Transverse colon (tissue), 4 donors: ENCODE data around the gene PPP2R1B. TPM values are rescaled to one million over a fixed set of nuclear protein-coding genes. Genes with fewer than 3 reads are reported as not detected.

Experiments used
- DNase-seq: peaks from one replicate; pipeline ENCODE4 v3.0.0-alpha.2; 2019
- H3K27ac ChIP-seq, 4 donors: fragments of 200-600 bp; sonication (generic); 2 replicates each; pipeline ENCODE4 v1.5.1; 2016 to 2018; ENCODE audit warnings: inconsistent platforms in 4 of 4
- H3K27me3 ChIP-seq: fragments of 200-600 bp; sonication (generic); 2 replicates; pipeline ENCODE4 v1.5.1; 2017; ENCODE audit warnings: inconsistent platforms
- H3K36me3 ChIP-seq, 4 donors: fragments of 200-600 bp; sonication (generic); 2 replicates each; pipeline ENCODE4 v1.5.1; 2017 to 2019; ENCODE audit warnings: inconsistent platforms in 4 of 4
- H3K4me1 ChIP-seq, 4 donors: fragments of 200-600 bp; sonication (generic); 2 replicates each; pipeline ENCODE4 v1.5.1; 2017 to 2020; ENCODE audit warnings: inconsistent platforms in 4 of 4
- H3K4me3 ChIP-seq, 4 donors: fragments of 200-600 bp; sonication (generic); 1 replicate in 1 of 4; 2 replicates in 3 of 4; pipeline versions ENCODE4 v1.5.1 to v1.6.1; 2017 to 2019; ENCODE audit warnings: inconsistent platforms in 4 of 4
- H3K9me3 ChIP-seq, 2 donors: fragments of 200-600 bp; sonication (generic); 2 replicates each; pipeline ENCODE4 v1.5.1; 2017 to 2019; ENCODE audit warnings: inconsistent platforms in 2 of 2
- EP300 ChIP-seq: sonication (generic); formaldehyde crosslinking; IDR thresholded peaks from one replicate; pipeline ENCODE4 v1.6.1; 2017; ENCODE audit warnings: antibody characterized with exemption, low read depth
- POLR2A ChIP-seq: fragments of 450-650 bp; IDR thresholded peaks from one replicate; pipeline ENCODE4 v1.6.1; 2016; ENCODE audit warnings: antibody characterized with exemption, mild to moderate bottlenecking, moderate library complexity
- POLR2AphosphoS5 ChIP-seq, 3 donors: sonication (generic); formaldehyde crosslinking; IDR thresholded peaks; one replicate each; pipeline ENCODE4 v1.6.1; 2016; ENCODE audit warnings: antibody characterized with exemption in 3 of 3
- WGBS, 2 donors: methylation state at CpG; one replicate each; pipeline ENCODE4 v1.1.5; 2018; ENCODE audit warnings: low coverage in 1 of 2; 5-methylcytosine and 5-hydroxymethylcytosine counted together
- in situ Hi-C, 4 donors: fragments of 200-750 bp; cut with MboI; loops; one replicate each; pipeline versions ENCODE4 v1.15.0 to v1.15.1; 2017; ENCODE audit warnings: low sequenced_read_pairs in 3 of 4, low pct_ligation_motif_present in 1 of 4, low pct_unique_long_range_greater_than_20kb in 1 of 4
- intact Hi-C: fragments of 100-400 bp; cut with DNase I; formaldehyde crosslinking; loops from one replicate; pipeline ENCODE4 v1.15.1; 2023; ENCODE audit warnings: low total_unique reads
- total RNA-seq, 4 donors: library from RNA; depleted of rRNA; stranded (reverse); fragments of >200 nt; gene quantifications; one replicate each; pipeline ENCODE4 v1.1.0, GENCODE V29; 2016
- TF ChIP-seq, protein P1 (sequence below), 5 experiments: fragments of 200-600 bp in 3 of 5; fragments of 450-650 bp in 2 of 5; sonication (generic) in 3 of 5; IDR thresholded peaks; 1 replicate in 2 of 5; 2 replicates in 3 of 5; pipeline ENCODE4 v1.5.1; 2016 to 2017; ENCODE audit warnings: antibody characterized with exemption in 5 of 5, inconsistent platforms in 3 of 5, mild to moderate bottlenecking in 2 of 5, moderate library complexity in 1 of 5

Gene PPP2R1B
- total RNA-seq, 4 donors from 2014 or later: 28.1 to 55.5 (median 41.5) TPM

DNA sequence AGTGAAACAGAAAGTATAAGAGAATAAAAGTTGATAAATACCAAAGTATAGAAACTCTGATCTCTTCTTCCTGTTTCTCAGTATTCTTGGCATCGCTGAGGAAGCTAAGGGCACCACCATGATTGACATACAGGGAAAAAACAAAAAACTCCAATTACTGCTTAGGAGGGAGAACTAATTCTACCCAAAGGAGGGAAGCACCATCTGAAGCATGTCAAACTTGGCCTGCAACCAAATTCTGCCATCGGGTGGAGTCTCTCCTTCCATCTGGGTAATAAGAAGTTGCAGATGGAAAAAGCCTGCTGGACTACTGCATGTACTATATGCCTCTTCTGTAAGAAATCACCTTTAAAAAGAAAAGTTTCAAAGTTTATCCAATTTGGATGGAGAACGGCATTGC, 30.5 kb upstream of the PPP2R1B start:
- peaks cover 0 to 5% of the 10 kb centered on the region in 2 donors for H3K9me3 ChIP-seq
- H3K4me3 ChIP-seq: no peak overlapping the region
- H3K36me3 ChIP-seq: peaks cover 0 to 10% (median 4%) of the 10 kb centered on the region in 4 donors
- H3K4me1 ChIP-seq: peaks cover 0 to 3% (median 0%) of the 10 kb centered on the region in 4 donors
- DNase-seq: no peak
- intact Hi-C loops: no loop called here
- TF ChIP-seq POLR2A (no peak), EP300 (no peak), POLR2AphosphoS5 (IDR thresholded peaks at IDR 0.05) (no peak)
- TF ChIP-seq, protein P1, sequence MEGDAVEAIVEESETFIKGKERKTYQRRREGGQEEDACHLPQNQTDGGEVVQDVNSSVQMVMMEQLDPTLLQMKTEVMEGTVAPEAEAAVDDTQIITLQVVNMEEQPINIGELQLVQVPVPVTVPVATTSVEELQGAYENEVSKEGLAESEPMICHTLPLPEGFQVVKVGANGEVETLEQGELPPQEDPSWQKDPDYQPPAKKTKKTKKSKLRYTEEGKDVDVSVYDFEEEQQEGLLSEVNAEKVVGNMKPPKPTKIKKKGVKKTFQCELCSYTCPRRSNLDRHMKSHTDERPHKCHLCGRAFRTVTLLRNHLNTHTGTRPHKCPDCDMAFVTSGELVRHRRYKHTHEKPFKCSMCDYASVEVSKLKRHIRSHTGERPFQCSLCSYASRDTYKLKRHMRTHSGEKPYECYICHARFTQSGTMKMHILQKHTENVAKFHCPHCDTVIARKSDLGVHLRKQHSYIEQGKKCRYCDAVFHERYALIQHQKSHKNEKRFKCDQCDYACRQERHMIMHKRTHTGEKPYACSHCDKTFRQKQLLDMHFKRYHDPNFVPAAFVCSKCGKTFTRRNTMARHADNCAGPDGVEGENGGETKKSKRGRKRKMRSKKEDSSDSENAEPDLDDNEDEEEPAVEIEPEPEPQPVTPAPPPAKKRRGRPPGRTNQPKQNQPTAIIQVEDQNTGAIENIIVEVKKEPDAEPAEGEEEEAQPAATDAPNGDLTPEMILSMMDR (IDR thresholded peaks at IDR 0.05): no peak
- WGBS, 2 donors: 64 to 78% methylated on average over 3 of the region's 3 CpGs
- in situ Hi-C loops: no loop called here
- H3K27ac ChIP-seq: no peak overlapping the region
- H3K27me3 ChIP-seq: no peaks in the 10 kb centered on the region

DNA sequence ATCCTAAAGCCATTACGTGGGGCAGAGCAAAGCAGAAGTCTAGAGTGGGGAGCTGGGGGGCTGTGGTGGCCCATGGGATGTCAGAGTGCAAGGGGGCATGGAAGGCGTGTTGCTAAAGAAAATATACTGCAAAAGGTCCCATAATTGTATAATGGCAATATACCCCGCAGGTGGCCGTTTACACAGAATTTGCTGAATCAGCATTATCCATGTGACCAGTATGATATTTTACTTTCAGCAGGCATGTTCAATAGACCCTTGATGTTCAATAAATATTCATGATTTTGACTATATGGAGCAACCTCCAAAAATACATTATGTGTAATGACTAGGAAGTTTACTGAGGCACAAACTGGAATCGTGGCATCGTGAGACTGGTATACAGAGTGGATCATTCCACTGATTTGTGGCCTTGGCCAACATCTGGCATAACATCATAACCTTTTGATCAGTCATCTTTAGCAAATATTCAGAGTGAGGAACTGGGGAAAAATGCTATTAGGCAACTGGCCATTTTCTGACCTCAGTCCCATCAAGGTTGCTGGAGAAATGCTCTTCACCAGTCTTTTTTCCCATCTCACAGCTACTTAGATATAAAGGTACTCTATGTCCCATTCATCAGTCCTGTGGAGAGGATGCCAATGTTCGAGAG, 29.3 kb upstream of the PPP2R1B start:
- peaks cover 0 to 3% (median 0%) of the 10 kb centered on the region in 4 donors for H3K4me1 ChIP-seq
- H3K9me3 ChIP-seq: peaks cover 0 to 5% of the 10 kb centered on the region in 2 donors
- TF ChIP-seq, protein P1 (IDR thresholded peaks at IDR 0.05): no peak
- TF ChIP-seq POLR2AphosphoS5 (IDR thresholded peaks at IDR 0.05) (no peak), POLR2A (no peak), EP300 (no peak)
- H3K27me3 ChIP-seq: no peaks in the 10 kb centered on the region
- H3K36me3 ChIP-seq: peaks cover 0 to 10% (median 0%) of the 10 kb centered on the region in 4 donors
- no peak overlapping the region for H3K27ac ChIP-seq
- intact Hi-C loops (no loop called here), in situ Hi-C loops (no loop called here)
- WGBS, 2 donors: 90 to 95% methylated on average over 4 to 7 of the region's 7 CpGs
- H3K4me3 ChIP-seq: no peak overlapping the region
- no peak for DNase-seq

DNA sequence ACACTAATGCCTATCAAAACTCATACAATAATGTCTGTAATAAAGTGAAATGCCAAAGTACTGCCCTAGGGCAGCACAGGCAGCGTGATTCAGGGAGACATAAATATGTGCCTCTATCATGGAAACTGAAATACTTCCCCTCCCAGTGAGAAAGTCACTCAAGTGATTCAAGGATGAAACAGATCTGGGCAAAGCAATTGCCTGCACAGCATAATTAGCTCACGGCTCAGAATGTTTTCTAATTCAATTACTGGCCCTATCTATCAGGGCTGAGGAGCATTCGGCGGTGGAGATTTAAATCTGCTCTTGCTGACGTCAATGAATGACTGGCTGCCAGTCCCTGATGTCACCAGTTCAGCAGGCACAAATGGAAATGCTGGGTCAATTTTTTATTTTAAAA, 27.7 kb upstream of the PPP2R1B start:
- no peak overlapping the region for H3K27ac ChIP-seq
- in situ Hi-C loops (no loop called here), intact Hi-C loops (no loop called here)
- H3K9me3 ChIP-seq: peaks cover 0 to 5% of the 10 kb centered on the region in 2 donors
- WGBS, 2 donors: 92 to 93% methylated on average over 2 to 5 of the region's 5 CpGs
- TF ChIP-seq POLR2A (no peak), EP300 (no peak), POLR2AphosphoS5 (IDR thresholded peaks at IDR 0.05) (no peak)
- TF ChIP-seq, protein P1 (IDR thresholded peaks at IDR 0.05): no peak
- H3K36me3 ChIP-seq: peaks cover 0 to 10% (median 0%) of the 10 kb centered on the region in 4 donors
- H3K27me3 ChIP-seq: no peaks in the 10 kb centered on the region
- H3K4me3 ChIP-seq: no peak overlapping the region
- DNase-seq: no peak
- H3K4me1 ChIP-seq: peaks cover 0 to 3% (median 0%) of the 10 kb centered on the region in 4 donors

DNA sequence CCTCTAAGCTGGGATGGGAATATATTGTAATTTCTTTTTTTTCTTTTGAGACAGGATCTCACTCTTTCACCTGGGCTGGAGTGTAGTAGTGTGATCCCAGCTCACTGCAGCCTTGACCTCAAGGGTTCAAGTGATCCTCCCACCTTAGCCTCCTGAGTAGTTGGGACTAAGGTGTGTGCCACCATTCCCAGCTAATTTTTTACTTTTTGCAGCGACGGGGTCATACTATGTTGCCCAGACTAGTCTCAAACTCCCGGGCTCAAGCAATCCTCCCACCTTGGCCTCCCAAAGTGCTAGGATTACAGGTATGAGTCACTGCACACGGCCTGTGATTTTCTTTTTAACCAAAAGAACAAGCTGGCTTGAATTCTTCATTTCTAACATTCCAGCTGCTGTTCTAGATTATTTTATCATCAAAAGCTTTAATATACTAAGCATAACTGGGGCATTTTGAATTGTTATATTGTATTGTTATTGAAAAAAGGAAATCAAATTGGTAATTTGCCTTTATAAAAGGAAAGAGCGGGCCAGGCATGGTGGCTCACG, 26.8 kb upstream of the PPP2R1B start:
- Histone ChIP-seq H3K27me3 (no peaks in the 10 kb centered on the region), H3K27ac (no peak overlapping the region), H3K36me3 (peaks cover 0 to 2% (median 0%) of the 10 kb centered on the region in 4 donors), H3K4me1 (peaks cover 0 to 3% (median 0%) of the 10 kb centered on the region in 4 donors), H3K4me3 (no peak overlapping the region), H3K9me3 (peaks cover 0 to 5% of the 10 kb centered on the region in 2 donors)
- in situ Hi-C loops: no loop called here
- DNase-seq: no peak
- intact Hi-C loops: no loop called here
- TF ChIP-seq, protein P1 (IDR thresholded peaks at IDR 0.05): no peak
- TF ChIP-seq POLR2A (no peak), EP300 (no peak), POLR2AphosphoS5 (IDR thresholded peaks at IDR 0.05) (no peak)
- WGBS, 2 donors: 93 to 100% methylated on average over 4 to 6 of the region's 6 CpGs
